Measurements from ENCODE around the gene SEMA3C.

The SEMA3C gene

DNA sequence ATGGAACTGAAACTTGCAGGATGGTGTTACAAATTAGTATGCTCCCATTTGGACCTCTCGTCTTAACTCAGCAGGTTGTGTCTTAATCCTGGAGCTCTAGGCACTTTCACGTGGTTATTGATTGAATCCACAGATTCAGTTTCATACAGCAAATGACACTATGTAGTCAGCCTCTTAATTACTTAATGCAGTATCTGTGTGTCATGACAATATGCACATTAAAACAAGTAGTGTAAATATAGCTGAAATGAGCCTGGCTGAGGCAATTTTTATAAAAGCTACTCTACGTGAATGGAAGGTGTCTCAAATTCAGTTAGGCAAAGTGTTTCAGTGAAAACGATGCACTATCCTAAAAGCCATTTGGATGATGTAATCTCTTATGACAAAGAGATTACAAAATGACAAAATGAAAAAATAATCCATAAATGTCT, 193.7 kb downstream of the SEMA3C start:
- Histone ChIP-seq H3K27ac (ENCODE audit: low read length) (no peak overlapping the region), H3K9me3 (ENCODE audit: insufficient read depth, low read length, severe bottlenecking) (no peaks in the 10 kb centered on the region), H3K79me2 (ENCODE audit: insufficient read depth, low read length) (no peaks in the 10 kb centered on the region), H3K27me3 (ENCODE audit: insufficient read depth, low read length, poor library complexity) (no peaks in the 10 kb centered on the region), H2AFZ (ENCODE audit: low read depth, low read length) (no peak overlapping the region), H3K36me3 (ENCODE audit: insufficient read depth, low read length) (no peaks in the 10 kb centered on the region), H3K9ac (ENCODE audit: low read depth, low read length) (no peak overlapping the region), H3K4me3 (ENCODE audit: low read depth in 1 of 2, low read length in 2 of 2) (no peak overlapping the region), H4K20me1 (ENCODE audit: insufficient read depth, low read length) (no peaks in the 10 kb centered on the region), H3K4me1 (ENCODE audit: insufficient read depth, low read length) (no peaks in the 10 kb centered on the region), H3K4me2 (ENCODE audit: insufficient read depth, low read length) (no peak overlapping the region)
- ATAC-seq (ENCODE audit: insufficient read depth, low read depth) = no peak
- DNase-seq = no peak
- no peak for TF ChIP-seq EZH2 (IDR thresholded peaks at IDR 0.05; ENCODE audit: borderline replicate concordance, low read depth, low read length, severe bottlenecking)
- TF ChIP-seq CTCF (IDR thresholded peaks at IDR 0.05; ENCODE audit: borderline replicate concordance, extremely low read depth, low read length, poor library complexity, severe bottlenecking) = no peak

- Histone ChIP-seq H3K36me3 (ENCODE audit: insufficient read depth, low read length) (no peaks in the 10 kb centered on the region), H3K27ac (ENCODE audit: low read length) (no peak overlapping the region), H3K9me3 (ENCODE audit: insufficient read depth, low read length, severe bottlenecking) (no peaks in the 10 kb centered on the region), H2AFZ (ENCODE audit: low read depth, low read length) (no peak overlapping the region), H3K4me2 (ENCODE audit: insufficient read depth, low read length) (no peak overlapping the region), H3K4me1 (ENCODE audit: insufficient read depth, low read length) (no peaks in the 10 kb centered on the region), H3K79me2 (ENCODE audit: insufficient read depth, low read length) (no peaks in the 10 kb centered on the region), H4K20me1 (ENCODE audit: insufficient read depth, low read length) (no peaks in the 10 kb centered on the region), H3K27me3 (ENCODE audit: insufficient read depth, low read length, poor library complexity) (no peaks in the 10 kb centered on the region), H3K4me3 (ENCODE audit: low read depth in 1 of 2, low read length in 2 of 2) (no peak overlapping the region), H3K9ac (ENCODE audit: low read depth, low read length) (no peak overlapping the region)
- ATAC-seq (ENCODE audit: insufficient read depth, low read depth) = no peak
- no peak for DNase-seq
- TF ChIP-seq EZH2 (IDR thresholded peaks at IDR 0.05; ENCODE audit: borderline replicate concordance, low read depth, low read length, severe bottlenecking) (no peak), CTCF (IDR thresholded peaks at IDR 0.05; ENCODE audit: borderline replicate concordance, extremely low read depth, low read length, poor library complexity, severe bottlenecking) (no peak)
Observed at GRCh38 chr7:80724249-80724871, 194.5 kb downstream of the SEMA3C start.

DNA sequence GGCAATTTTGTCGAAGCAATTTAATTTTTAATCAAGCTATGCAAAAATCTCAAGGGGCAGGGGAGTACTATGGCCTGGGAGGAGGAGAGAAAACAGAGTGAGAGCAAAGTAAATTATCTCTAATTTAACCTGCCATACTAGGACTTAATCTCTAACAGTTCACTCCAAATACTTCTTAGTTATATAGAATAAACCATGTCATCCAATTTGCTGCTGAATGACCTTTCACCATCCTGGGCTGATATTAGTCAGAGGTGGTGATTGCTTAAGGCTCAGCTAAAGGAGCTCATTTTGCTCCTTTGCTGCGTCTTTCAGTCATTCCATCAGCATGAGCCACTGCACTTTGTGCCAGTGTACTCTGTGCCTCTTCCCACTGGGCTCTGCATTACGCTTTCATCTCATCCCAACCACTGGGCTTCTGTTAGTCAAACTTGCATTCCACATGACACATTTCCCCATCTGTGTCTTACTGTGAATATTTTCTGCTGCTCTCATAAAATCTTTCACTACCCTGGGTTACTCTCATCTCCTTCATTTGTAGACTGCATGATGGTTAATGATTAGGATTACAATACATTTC, 196.1 kb downstream of the SEMA3C start:
- no peaks in the 10 kb centered on the region for H4K20me1 ChIP-seq (ENCODE audit: insufficient read depth, low read length)
- H3K79me2 ChIP-seq (ENCODE audit: insufficient read depth, low read length) = no peaks in the 10 kb centered on the region
- H3K4me1 ChIP-seq (ENCODE audit: insufficient read depth, low read length) = no peaks in the 10 kb centered on the region
- H3K36me3 ChIP-seq (ENCODE audit: insufficient read depth, low read length) = no peaks in the 10 kb centered on the region
- H3K4me3 ChIP-seq (ENCODE audit: low read depth in 1 of 2, low read length in 2 of 2) = no peak overlapping the region
- DNase-seq (no peak), ATAC-seq (ENCODE audit: insufficient read depth, low read depth) (no peak)
- H2AFZ ChIP-seq (ENCODE audit: low read depth, low read length) = no peak overlapping the region
- H3K27me3 ChIP-seq (ENCODE audit: insufficient read depth, low read length, poor library complexity) = no peaks in the 10 kb centered on the region
- no peak overlapping the region for H3K9ac ChIP-seq (ENCODE audit: low read depth, low read length)
- H3K4me2 ChIP-seq (ENCODE audit: insufficient read depth, low read length) = no peak overlapping the region
- TF ChIP-seq CTCF (IDR thresholded peaks at IDR 0.05; ENCODE audit: borderline replicate concordance, extremely low read depth, low read length, poor library complexity, severe bottlenecking) (no peak), EZH2 (IDR thresholded peaks at IDR 0.05; ENCODE audit: borderline replicate concordance, low read depth, low read length, severe bottlenecking) (no peak)
- H3K27ac ChIP-seq (ENCODE audit: low read length) = no peak overlapping the region
- H3K9me3 ChIP-seq (ENCODE audit: insufficient read depth, low read length, severe bottlenecking) = no peaks in the 10 kb centered on the region
